ENCODE results near the gene TSPO2.

TSPO2 gene

GRCh38 chr6:41027799-41028560, 14.3 kb upstream of the TSPO2 start:
- DNase-seq = peak; percentile 83 to 84

- DNase-seq = no peak
These were observed 13.5 kb upstream of the TSPO2 start for GRCh38 chr6:41028561-41029412.

GRCh38 chr6:41032830-41033229, 9.4 kb upstream of the TSPO2 start:
- no peak for DNase-seq

- DNase-seq = no peak
These were observed 8.5 kb upstream of the TSPO2 start for GRCh38 chr6:41033776-41034175.

- DNase-seq = no peak
These were observed 6.1 kb upstream of the TSPO2 start for GRCh38 chr6:41036186-41036585.

GRCh38 chr6:41036601-41037000, 5.7 kb upstream of the TSPO2 start:
- DNase-seq = no peak

GRCh38 chr6:41037107-41037900, 5.0 kb upstream of the TSPO2 start:
- DNase-seq = no peak

- no peak for DNase-seq
These were observed 4.1 kb upstream of the TSPO2 start for GRCh38 chr6:41038205-41038604.

- peak; percentile 61 to 63 for DNase-seq
These were observed 2.9 kb upstream of the TSPO2 start, which contains the start of gene UNC5CL for GRCh38 chr6:41039060-41039998. Gene UNC5CL (minus strand): TSS chr6:41039221. CDS start chr6:41035074, 4,147 bp downstream.

- no peak for DNase-seq
These were observed 1.9 kb upstream of the TSPO2 start for GRCh38 chr6:41040101-41040939.

- no peak for DNase-seq
These were observed 1.2 kb upstream of the TSPO2 start for GRCh38 chr6:41040940-41041536.

- no peak for DNase-seq
These were observed 884 bp downstream of the TSPO2 start for GRCh38 chr6:41043151-41043550.

- no peak for DNase-seq
These were observed 3.4 kb downstream of the TSPO2 start for GRCh38 chr6:41045664-41046063.

GRCh38 chr6:41046084-41046483, 3.8 kb downstream of the TSPO2 start:
- DNase-seq = no peak

GRCh38 chr6:41047306-41047705, 5.0 kb downstream of the TSPO2 start:
- no peak for DNase-seq

- no peak for DNase-seq
These were observed 5.8 kb downstream of the TSPO2 start for GRCh38 chr6:41047745-41048732.

GRCh38 chr6:41049521-41049920, 7.3 kb downstream of the TSPO2 start:
- no peak for DNase-seq

GRCh38 chr6:41049955-41050354, 7.7 kb downstream of the TSPO2 start:
- no peak for DNase-seq

GRCh38 chr6:41050536-41050935, 8.3 kb downstream of the TSPO2 start:
- no peak for DNase-seq
